Loucy (cell line): Measurements from ENCODE around the gene C1orf105.

Source experiments
- CTCF ChIP-seq: fragments of 200-600 bp; sonication (generic); conservative IDR thresholded peaks from 2 replicates; pipeline ENCODE4 v1.5.1; 2014; ENCODE audit warnings: mild to moderate bottlenecking, antibody characterized with exemption, low read length
- EZH2phosphoT487 ChIP-seq: fragments of 200-600 bp; IDR thresholded peaks from 2 replicates; pipeline ENCODE4 v1.6.1; 2018; ENCODE audit warnings: antibody characterized with exemption, mild to moderate bottlenecking, moderate library complexity, borderline replicate concordance

GRCh38 chr1:172373864-172374263 lies 46.6 kb upstream of the C1orf105 start:
- TF ChIP-seq CTCF = no peak
- no peak for TF ChIP-seq EZH2phosphoT487
